SH-SY5Y (cell line): Measurements from ENCODE around the gene SLC25A46.

Experiments
- GATA2 ChIP-seq: IDR thresholded peaks from 2 replicates; pipeline ENCODE4 v1.6.1; 2011; ENCODE audit warnings: mild to moderate bottlenecking, low read depth, low read length
- GATA3 ChIP-seq: IDR thresholded peaks from 2 replicates; pipeline ENCODE4 v1.6.1; 2011; ENCODE audit warnings: low read depth, mild to moderate bottlenecking, low read length, moderate library complexity

The SLC25A46 gene

GRCh38 chr5:110807169-110807568 is 68.4 kb downstream of the SLC25A46 start:
- TF ChIP-seq GATA3 = no peak
- no peak for TF ChIP-seq GATA2

GRCh38 chr5:110809006-110809405 is 70.2 kb downstream of the SLC25A46 start:
- TF ChIP-seq GATA3 (no peak), GATA2 (no peak)
